Measurements from ENCODE around the gene APC2. TPM values are rescaled to one million over a fixed set of nuclear protein-coding genes. Genes with fewer than 3 reads are reported as not detected.

APC2 gene
- polyA plus RNA-seq, 1 donor (not counting 4 experiments of a cell fraction or from before 2014, with no cell fraction given), result 0.01 TPM

DNA sequence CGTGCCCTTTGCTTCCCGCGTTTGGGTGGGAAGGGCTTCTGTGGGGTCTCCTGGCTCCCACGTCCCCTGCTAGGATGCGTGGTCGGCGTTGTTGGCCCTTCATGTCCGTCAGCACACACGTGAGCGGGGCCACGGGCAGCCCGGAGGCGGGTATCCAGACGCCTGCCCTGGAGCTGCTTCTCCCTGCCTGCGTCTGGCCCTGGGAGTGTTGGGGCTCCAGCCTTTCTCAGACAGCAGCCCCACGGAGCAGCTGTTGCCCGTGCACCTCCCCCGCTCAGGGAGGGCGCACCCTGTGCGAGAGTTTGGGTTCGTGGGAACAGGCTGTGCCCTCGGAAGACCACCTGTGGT lies 28.0 kb upstream of the APC2 start:
- Histone ChIP-seq H3K9ac (ENCODE audit: control insufficient read depth, extremely low read depth, insufficient read depth, low read length) (no peak overlapping the region), H3K27ac (ENCODE audit: control insufficient read depth, insufficient read depth, low read length) (no peak overlapping the region), H3K4me3 (ENCODE audit: control insufficient read depth in 2 of 3, extremely low read depth in 1 of 3, insufficient read depth in 2 of 3, low read depth in 1 of 3, low read length in 3 of 3) (no peak overlapping the region), H4K20me1 (ENCODE audit: control insufficient read depth, extremely low read depth, insufficient read depth, low read length) (peaks cover 34% of the 10 kb centered on the region), H3K4me1 (ENCODE audit: control insufficient read depth, extremely low read depth, insufficient read depth, low read length) (peaks cover 20% of the 10 kb centered on the region), H3K27me3 (ENCODE audit: control insufficient read depth, extremely low read depth, insufficient read depth, low read length) (no peaks in the 10 kb centered on the region), H3K9me3 (ENCODE audit: control insufficient read depth, low read depth, low read length) (no peaks in the 10 kb centered on the region), H3K4me2 (ENCODE audit: control insufficient read depth, extremely low read depth, insufficient read depth, low read depth, low read length) (no peak overlapping the region), H3K36me3 (ENCODE audit: control insufficient read depth in 2 of 2, extremely low read depth in 1 of 2, insufficient read depth in 2 of 2, low read length in 2 of 2) (peaks cover 46 to 75% of the 10 kb centered on the region in 2 experiments), H3K9me1 (ENCODE audit: control insufficient read depth, extremely low read depth, insufficient read depth, low read length) (peaks cover 3% of the 10 kb centered on the region), H2AFZ (ENCODE audit: control insufficient read depth, low read length) (no peak overlapping the region), H3K79me2 (ENCODE audit: control insufficient read depth, insufficient read depth, low read length) (peaks cover 81% of the 10 kb centered on the region)
- dilution Hi-C loops (cut with MboI; ENCODE audit: extremely low pct_ligation_motif_present, low sequenced_read_pairs), result no loop called here
- FAIRE-seq, result no peak
- no peak for TF ChIP-seq EZH2 (IDR thresholded peaks at IDR 0.05; ENCODE audit: low read length)
- TF ChIP-seq, protein P1, sequence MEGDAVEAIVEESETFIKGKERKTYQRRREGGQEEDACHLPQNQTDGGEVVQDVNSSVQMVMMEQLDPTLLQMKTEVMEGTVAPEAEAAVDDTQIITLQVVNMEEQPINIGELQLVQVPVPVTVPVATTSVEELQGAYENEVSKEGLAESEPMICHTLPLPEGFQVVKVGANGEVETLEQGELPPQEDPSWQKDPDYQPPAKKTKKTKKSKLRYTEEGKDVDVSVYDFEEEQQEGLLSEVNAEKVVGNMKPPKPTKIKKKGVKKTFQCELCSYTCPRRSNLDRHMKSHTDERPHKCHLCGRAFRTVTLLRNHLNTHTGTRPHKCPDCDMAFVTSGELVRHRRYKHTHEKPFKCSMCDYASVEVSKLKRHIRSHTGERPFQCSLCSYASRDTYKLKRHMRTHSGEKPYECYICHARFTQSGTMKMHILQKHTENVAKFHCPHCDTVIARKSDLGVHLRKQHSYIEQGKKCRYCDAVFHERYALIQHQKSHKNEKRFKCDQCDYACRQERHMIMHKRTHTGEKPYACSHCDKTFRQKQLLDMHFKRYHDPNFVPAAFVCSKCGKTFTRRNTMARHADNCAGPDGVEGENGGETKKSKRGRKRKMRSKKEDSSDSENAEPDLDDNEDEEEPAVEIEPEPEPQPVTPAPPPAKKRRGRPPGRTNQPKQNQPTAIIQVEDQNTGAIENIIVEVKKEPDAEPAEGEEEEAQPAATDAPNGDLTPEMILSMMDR (optimal IDR thresholded peaks at IDR 0.05 in 1 of 3, IDR thresholded peaks at IDR 0.05 in 1 of 3, conservative IDR thresholded peaks at IDR 0.05 in 1 of 3; ENCODE audit: extremely low read depth in 1 of 3, insufficient read depth in 2 of 3, low read length in 3 of 3), result no peak
- no peak for DNase-seq (ENCODE audit: low read depth, low spot score)

DNA sequence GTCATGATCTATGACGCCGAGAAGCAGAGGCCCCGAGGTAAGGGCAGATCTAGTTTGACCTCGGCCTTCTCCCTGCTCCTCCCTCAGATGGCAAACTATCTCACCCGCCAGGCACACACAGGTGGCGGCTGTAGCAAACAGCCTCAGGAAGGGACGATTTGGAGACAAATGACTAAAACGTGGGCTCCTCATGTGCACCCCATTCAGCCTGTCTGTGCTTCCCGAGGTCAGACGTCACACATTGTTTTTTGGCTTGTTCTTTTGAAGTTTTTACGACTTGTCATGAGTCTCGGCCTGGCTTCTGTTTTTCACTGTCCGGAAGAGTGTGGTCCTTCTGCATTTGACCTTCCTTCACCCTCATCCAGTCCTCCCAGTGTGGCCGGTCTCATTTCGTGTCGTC lies 27.6 kb upstream of the APC2 start:
- no peak overlapping the region for H3K4me2 ChIP-seq (ENCODE audit: control insufficient read depth, extremely low read depth, insufficient read depth, low read depth, low read length)
- no peak for TF ChIP-seq EZH2 (IDR thresholded peaks at IDR 0.05; ENCODE audit: low read length)
- TF ChIP-seq, protein P1 (optimal IDR thresholded peaks at IDR 0.05 in 1 of 3, IDR thresholded peaks at IDR 0.05 in 1 of 3, conservative IDR thresholded peaks at IDR 0.05 in 1 of 3; ENCODE audit: extremely low read depth in 1 of 3, insufficient read depth in 2 of 3, low read length in 3 of 3), result no peak
- dilution Hi-C loops (cut with MboI; ENCODE audit: extremely low pct_ligation_motif_present, low sequenced_read_pairs), result no loop called here
- peaks cover 45 to 75% of the 10 kb centered on the region in 2 experiments for H3K36me3 ChIP-seq (ENCODE audit: control insufficient read depth in 2 of 2, extremely low read depth in 1 of 2, insufficient read depth in 2 of 2, low read length in 2 of 2)
- no peak for FAIRE-seq
- DNase-seq (ENCODE audit: low read depth, low spot score), result no peak
- H3K4me1 ChIP-seq (ENCODE audit: control insufficient read depth, extremely low read depth, insufficient read depth, low read length), result peaks cover 17% of the 10 kb centered on the region
- H3K9me3 ChIP-seq (ENCODE audit: control insufficient read depth, low read depth, low read length), result no peaks in the 10 kb centered on the region
- H3K79me2 ChIP-seq (ENCODE audit: control insufficient read depth, insufficient read depth, low read length), result peaks cover 80% of the 10 kb centered on the region
- no peak overlapping the region for H2AFZ ChIP-seq (ENCODE audit: control insufficient read depth, low read length)
- H4K20me1 ChIP-seq (ENCODE audit: control insufficient read depth, extremely low read depth, insufficient read depth, low read length), result peaks cover 30% of the 10 kb centered on the region
- no peak overlapping the region for H3K4me3 ChIP-seq (ENCODE audit: control insufficient read depth in 2 of 3, extremely low read depth in 1 of 3, insufficient read depth in 2 of 3, low read depth in 1 of 3, low read length in 3 of 3)
- no peak overlapping the region for H3K27ac ChIP-seq (ENCODE audit: control insufficient read depth, insufficient read depth, low read length)
- no peak overlapping the region for H3K9ac ChIP-seq (ENCODE audit: control insufficient read depth, extremely low read depth, insufficient read depth, low read length)
- H3K9me1 ChIP-seq (ENCODE audit: control insufficient read depth, extremely low read depth, insufficient read depth, low read length), result peaks cover 3% of the 10 kb centered on the region
- H3K27me3 ChIP-seq (ENCODE audit: control insufficient read depth, extremely low read depth, insufficient read depth, low read length), result no peaks in the 10 kb centered on the region
